Activated CD4-positive, CD25-positive, alpha-beta regulatory T cell treated with anti-CD3 and anti-CD28 coated beads, Interleukin-2, amount 50 U/mL, for 16 hours (primary cell): ENCODE results near the gene KCNN4.

Source experiments
- DNase-seq: peaks from one replicate; pipeline ENCODE4 v3.0.0-alpha.2; 2020; ENCODE audit warnings: low read depth, low spot score

Gene KCNN4

DNA sequence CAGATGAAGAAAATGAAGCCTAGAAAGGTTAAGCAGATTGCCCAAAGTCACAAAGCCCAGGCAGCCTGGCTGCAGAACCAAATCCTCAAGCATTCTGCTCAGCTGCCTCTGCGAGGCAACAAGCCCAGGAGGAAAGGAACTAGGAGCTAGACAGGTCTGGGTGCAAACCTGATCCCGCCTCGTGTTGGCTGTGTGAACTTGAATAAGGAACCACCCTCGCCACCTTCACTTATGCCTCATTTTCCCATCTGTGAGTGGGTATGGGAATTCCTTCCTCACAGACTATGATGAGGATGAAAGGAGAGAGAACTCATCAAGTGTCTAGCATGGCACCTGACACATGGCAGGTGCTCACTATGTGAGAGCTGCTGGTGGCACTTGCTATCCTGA, 32.6 kb downstream of the KCNN4 start:
- no peak for DNase-seq

DNA sequence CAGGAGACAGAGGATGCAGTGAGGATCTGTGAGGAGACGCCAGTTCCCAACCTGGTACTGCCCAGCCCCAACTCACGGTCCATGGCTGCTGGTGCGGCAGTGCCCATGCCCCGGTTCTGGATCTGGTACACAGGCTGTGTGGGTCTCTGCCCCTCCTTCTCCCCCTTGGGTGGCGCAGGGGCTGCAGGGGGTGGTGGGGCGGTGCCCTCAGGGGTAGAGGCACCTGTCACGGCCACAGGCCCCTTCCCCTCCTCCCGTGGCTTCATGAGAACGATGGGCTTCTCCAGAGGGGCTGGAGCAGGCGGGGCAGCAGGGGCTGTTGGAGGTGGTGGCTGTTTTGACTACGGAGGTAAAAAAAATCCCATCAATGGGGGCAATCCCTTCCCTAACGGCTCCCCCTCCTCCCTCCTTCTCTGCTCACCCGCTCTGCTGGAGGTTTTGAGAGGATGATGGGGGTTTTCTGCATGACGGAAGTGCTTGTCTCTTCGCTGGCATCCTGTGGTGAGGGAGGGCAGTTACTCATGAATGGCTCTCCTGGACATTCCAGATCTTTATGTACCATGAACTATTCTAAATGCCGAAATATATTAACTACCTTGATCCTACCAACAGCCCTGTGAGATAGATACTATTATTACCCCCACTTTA, 33.1 kb downstream of the KCNN4 start:
- no peak for DNase-seq

- DNase-seq: no peak
Measured at GRCh38 chr19:43743059-43743458, 37.7 kb downstream of the KCNN4 start.

GRCh38 chr19:43741075-43741825, 39.5 kb downstream of the KCNN4 start:
- DNase-seq: no peak

- no peak for DNase-seq
Measured at GRCh38 chr19:43739439-43740235, 41.1 kb downstream of the KCNN4 start.

GRCh38 chr19:43738780-43739211, 42.0 kb downstream of the KCNN4 start:
- DNase-seq: no peak

DNA sequence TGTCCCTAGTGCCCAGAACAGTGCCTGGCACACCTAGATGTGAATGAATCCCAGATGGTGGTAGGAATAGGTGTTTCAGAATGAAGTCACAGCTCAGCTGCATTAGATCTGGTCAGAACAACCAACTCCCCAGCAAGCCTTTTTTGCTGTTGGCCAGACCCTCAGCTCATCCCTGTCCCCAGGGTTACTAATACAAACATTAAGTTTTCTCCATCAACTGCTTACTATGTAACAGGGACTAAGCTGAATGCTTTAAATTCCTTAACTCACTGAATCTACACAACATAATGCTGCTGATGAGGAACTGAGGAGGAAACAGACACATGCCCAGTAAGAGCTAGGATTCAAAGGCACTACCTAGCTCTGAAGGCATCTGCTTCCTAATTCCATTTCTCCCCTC, 44.8 kb downstream of the KCNN4 start:
- no peak for DNase-seq

- no peak for DNase-seq
Measured at GRCh38 chr19:43735013-43735412, 45.8 kb downstream of the KCNN4 start.

- no peak for DNase-seq
Measured at GRCh38 chr19:43731846-43732245, 48.9 kb downstream of the KCNN4 start.

GRCh38 chr19:43731346-43731745, 49.4 kb downstream of the KCNN4 start:
- no peak for DNase-seq

DNA sequence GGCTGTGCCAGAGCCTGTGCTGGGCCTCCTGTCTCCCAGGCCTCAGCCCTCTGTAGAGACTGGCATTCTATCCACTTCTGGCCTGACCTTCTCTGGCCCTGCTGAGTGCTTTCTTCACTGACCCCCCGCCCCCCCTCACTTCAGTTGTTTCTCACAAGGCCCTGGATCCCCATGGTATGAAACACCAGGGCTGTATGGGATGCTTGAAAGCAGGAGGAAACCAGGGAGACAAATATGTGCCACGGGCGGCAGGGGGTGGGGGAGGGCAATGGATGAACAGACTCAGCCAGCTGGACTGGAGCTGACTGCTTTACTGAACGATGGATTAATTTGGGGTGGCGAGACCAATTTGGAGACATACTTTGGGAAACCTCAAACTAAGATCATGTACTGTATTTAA, 50.9 kb downstream of the KCNN4 start:
- no peak for DNase-seq

DNA sequence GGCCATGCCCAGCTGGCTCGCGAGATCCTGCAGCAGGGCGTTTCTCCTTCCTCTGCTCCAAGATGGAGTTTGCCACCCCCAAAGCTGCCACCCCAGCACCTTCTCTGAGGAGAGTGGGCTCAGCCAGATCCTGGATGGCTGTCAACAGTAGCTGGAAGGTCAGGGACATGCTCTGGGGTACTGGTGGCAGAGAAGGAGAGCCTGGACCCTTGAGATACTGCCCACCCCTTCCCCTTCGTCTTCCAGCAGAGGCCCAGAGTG, 53.2 kb downstream of the KCNN4 start:
- DNase-seq: no peak

DNA sequence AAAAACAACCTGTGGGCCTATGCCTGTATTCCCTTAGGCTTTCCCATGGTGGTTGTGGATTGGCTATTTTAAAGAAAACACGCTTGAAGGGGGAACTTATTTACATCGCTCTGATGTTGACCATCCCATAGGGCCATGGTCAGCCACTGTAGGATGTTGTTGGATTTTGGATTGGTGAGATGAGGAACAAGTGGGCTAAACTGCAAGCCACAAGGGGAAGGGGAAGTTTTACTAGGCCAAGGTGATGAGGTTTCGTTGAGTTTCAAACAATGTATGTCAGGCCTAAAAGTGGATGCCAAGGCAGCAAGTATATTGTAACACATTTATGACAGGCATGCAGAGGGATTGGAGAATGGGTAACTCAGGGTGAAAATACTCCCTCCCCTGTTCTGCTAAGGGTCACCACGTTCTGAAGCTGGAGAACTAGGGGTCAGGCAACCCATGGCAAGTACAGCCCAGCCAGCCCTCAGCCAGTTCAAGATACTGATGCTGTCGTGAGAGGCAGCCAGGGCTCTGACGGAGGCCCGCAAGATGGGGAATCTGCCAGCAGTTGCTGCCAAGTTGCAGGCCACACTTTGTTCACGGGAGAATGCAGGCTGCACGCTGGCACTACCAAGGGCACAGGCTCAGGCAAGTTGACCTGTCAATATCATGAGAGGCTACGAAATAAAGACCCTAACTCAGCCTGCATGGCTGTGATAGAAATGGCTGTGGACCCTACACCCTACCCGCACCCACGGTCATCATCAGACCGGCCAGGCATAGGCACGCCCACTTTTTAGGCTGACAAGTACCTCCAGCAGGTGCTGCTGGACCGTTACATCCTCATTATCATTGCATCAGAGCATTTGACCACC, 53.8 kb downstream of the KCNN4 start:
- no peak for DNase-seq

- DNase-seq: no peak
Measured at GRCh38 chr19:43725468-43725867, 55.3 kb downstream of the KCNN4 start.

- DNase-seq: no peak
Measured at GRCh38 chr19:43724896-43725295, 55.9 kb downstream of the KCNN4 start.

DNA sequence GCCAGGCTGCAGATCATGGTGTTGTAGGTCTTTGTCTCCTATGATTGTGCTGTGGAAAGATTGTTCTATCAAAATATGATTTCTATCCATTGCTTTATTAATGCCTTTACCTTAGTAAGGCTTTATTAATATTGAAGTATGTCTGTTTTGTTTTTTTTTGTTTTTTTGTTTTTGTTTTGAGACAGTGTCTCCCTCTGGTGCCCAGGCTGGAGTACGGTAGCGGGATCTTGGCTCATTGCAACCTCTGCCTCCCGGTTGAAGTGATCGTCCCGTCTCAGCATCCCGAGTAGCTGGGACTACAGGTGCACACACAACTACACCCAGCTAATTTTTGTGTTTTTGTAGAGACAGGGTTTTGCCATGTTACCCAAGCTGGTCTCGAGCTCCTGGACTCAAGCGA, 57.2 kb downstream of the KCNN4 start:
- no peak for DNase-seq

GRCh38 chr19:43721469-43722048, 59.2 kb downstream of the KCNN4 start:
- DNase-seq: no peak

DNA sequence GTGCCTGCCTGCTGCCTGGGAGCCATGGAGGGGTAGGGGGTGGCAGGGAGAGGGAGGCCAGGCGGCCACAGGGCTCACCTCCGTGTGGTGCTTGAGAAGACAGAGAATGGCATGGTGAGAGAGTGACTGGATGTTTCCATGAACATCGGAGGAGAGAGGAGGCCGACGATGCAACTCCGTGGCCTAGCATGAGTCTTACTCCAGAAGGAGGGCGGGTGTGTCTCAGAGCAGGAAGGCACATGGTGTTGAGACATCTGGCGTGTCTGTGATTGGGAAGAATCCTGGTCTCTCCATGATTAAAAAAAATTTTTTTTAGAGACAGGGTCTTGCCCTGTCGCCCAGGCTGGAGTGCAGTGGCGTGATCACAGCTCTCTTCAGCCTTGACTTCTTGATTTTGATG, 59.8 kb downstream of the KCNN4 start:
- DNase-seq: no peak

- DNase-seq: no peak
Measured at GRCh38 chr19:43719918-43720317, 60.9 kb downstream of the KCNN4 start.

- DNase-seq: no peak
Measured at GRCh38 chr19:43719378-43719868, 61.4 kb downstream of the KCNN4 start.

GRCh38 chr19:43718627-43719377, 62.0 kb downstream of the KCNN4 start:
- no peak for DNase-seq
